ENCODE data around the gene SLC17A9.
A peak's percentile ranks its signal among the peaks of the same experiment; 100 is the strongest.

SLC17A9 gene

GRCh38 chr20:62982124-62983075 is 29.9 kb downstream of the SLC17A9 start:
- TF ChIP-seq POLR2A (IDR thresholded peaks at IDR 0.05; ENCODE audit: extremely low read depth, insufficient read length) (no peak), MAX (IDR thresholded peaks at IDR 0.05; ENCODE audit: low read depth, low read length) (peak; percentile 21; the same call in 1 of the 2 replicates), MYC (IDR thresholded peaks at IDR 0.05; ENCODE audit: low read depth, low read length) (no peak), CTCF (IDR thresholded peaks at IDR 0.05; ENCODE audit: low read depth, low read length) (no peak)
- DNase-seq (ENCODE audit: low read depth) = peak; percentile 91
- peak overlapping the region; percentile 1 for H3K4me3 ChIP-seq (ENCODE audit: low read depth, low read length)

- no peak for DNase-seq (ENCODE audit: low read depth)
- no peak for TF ChIP-seq CTCF (IDR thresholded peaks at IDR 0.05; ENCODE audit: low read depth, low read length)
- TF ChIP-seq MAX (IDR thresholded peaks at IDR 0.05; ENCODE audit: low read depth, low read length) = no peak
- no peak for TF ChIP-seq MYC (IDR thresholded peaks at IDR 0.05; ENCODE audit: low read depth, low read length)
- no peak for TF ChIP-seq POLR2A (IDR thresholded peaks at IDR 0.05; ENCODE audit: extremely low read depth, insufficient read length)
- no peak overlapping the region for H3K4me3 ChIP-seq (ENCODE audit: low read depth, low read length)
Measured at GRCh38 chr20:62983210-62983609, 30.7 kb downstream of the SLC17A9 start.

- no peak overlapping the region for H3K4me3 ChIP-seq (ENCODE audit: low read depth, low read length)
- DNase-seq (ENCODE audit: low read depth) = no peak
- TF ChIP-seq MAX (IDR thresholded peaks at IDR 0.05; ENCODE audit: low read depth, low read length) (no peak), POLR2A (IDR thresholded peaks at IDR 0.05; ENCODE audit: extremely low read depth, insufficient read length) (no peak), CTCF (IDR thresholded peaks at IDR 0.05; ENCODE audit: low read depth, low read length) (no peak), MYC (IDR thresholded peaks at IDR 0.05; ENCODE audit: low read depth, low read length) (no peak)
Measured at GRCh38 chr20:62984666-62985443, 32.3 kb downstream of the SLC17A9 start.

GRCh38 chr20:62985444-62985778 is 32.9 kb downstream of the SLC17A9 start:
- no peak for TF ChIP-seq MAX (IDR thresholded peaks at IDR 0.05; ENCODE audit: low read depth, low read length)
- no peak for TF ChIP-seq CTCF (IDR thresholded peaks at IDR 0.05; ENCODE audit: low read depth, low read length)
- TF ChIP-seq MYC (IDR thresholded peaks at IDR 0.05; ENCODE audit: low read depth, low read length) = no peak
- no peak for TF ChIP-seq POLR2A (IDR thresholded peaks at IDR 0.05; ENCODE audit: extremely low read depth, insufficient read length)
- no peak overlapping the region for H3K4me3 ChIP-seq (ENCODE audit: low read depth, low read length)
- DNase-seq (ENCODE audit: low read depth) = no peak

- no peak overlapping the region for H3K4me3 ChIP-seq (ENCODE audit: low read depth, low read length)
- no peak for DNase-seq (ENCODE audit: low read depth)
- no peak for TF ChIP-seq MYC (IDR thresholded peaks at IDR 0.05; ENCODE audit: low read depth, low read length)
- no peak for TF ChIP-seq CTCF (IDR thresholded peaks at IDR 0.05; ENCODE audit: low read depth, low read length)
- TF ChIP-seq POLR2A (IDR thresholded peaks at IDR 0.05; ENCODE audit: extremely low read depth, insufficient read length) = no peak
- no peak for TF ChIP-seq MAX (IDR thresholded peaks at IDR 0.05; ENCODE audit: low read depth, low read length)
Measured at GRCh38 chr20:62986257-62986800, 33.8 kb downstream of the SLC17A9 start.

Measured in NB4 (cell line).